HG03575 (cell line): ENCODE results near the gene TRAPPC1.
"Not testable (repeated sequence)": the region's sequence is repeated elsewhere in the genome, so short reads cannot be mapped to it uniquely, and the experiment has no call there.

ENCODE experiments used
- ATAC-seq: cut with Tn5 transposase; IDR thresholded peaks from one replicate; pipeline ENCODE4 v1.9.1; 2021; ENCODE audit not compliant: unreplicated experiment, insufficient number of reproducible peaks, low FRiP score; ENCODE audit errors: extremely low read depth

The TRAPPC1 gene

GRCh38 chr17:7931709-7932482 is at the start of gene TRAPPC1, which contains the start of gene CNTROB:
Gene TRAPPC1 (minus strand): TSS chr17:7931946. CDS start chr17:7931829, 117 bp downstream.
Gene CNTROB (plus strand): TSS chr17:7932206. CDS start chr17:7933080, 874 bp downstream.
- ATAC-seq, result peak; percentile 45

- ATAC-seq, result no peak
Measured at GRCh38 chr17:7977805-7978204, 46.1 kb upstream of the TRAPPC1 start.

- ATAC-seq, result no peak
Measured at GRCh38 chr17:7977039-7977438, 45.3 kb upstream of the TRAPPC1 start.

- ATAC-seq, result no peak
Measured at GRCh38 chr17:7974638-7975131, 42.9 kb upstream of the TRAPPC1 start.

GRCh38 chr17:7972131-7972785 is 40.5 kb upstream of the TRAPPC1 start:
- ATAC-seq, result no peak

GRCh38 chr17:7971651-7972050 is 39.9 kb upstream of the TRAPPC1 start:
- ATAC-seq, result no peak

- no peak for ATAC-seq
Measured at GRCh38 chr17:7969433-7969832, 37.7 kb upstream of the TRAPPC1 start.

- ATAC-seq, result no peak
Measured at GRCh38 chr17:7967751-7968150, 36.0 kb upstream of the TRAPPC1 start.

- no peak for ATAC-seq
Measured at GRCh38 chr17:7961421-7961820, 29.7 kb upstream of the TRAPPC1 start.

- no peak for ATAC-seq
Measured at GRCh38 chr17:7959503-7960253, 27.9 kb upstream of the TRAPPC1 start.

- ATAC-seq, result no peak
Measured at GRCh38 chr17:7956228-7956965, 24.7 kb upstream of the TRAPPC1 start.

- ATAC-seq, result no peak
Measured at GRCh38 chr17:7955414-7956227, 23.9 kb upstream of the TRAPPC1 start.

GRCh38 chr17:7953266-7953665 is 21.5 kb upstream of the TRAPPC1 start:
- ATAC-seq, result not testable (repeated sequence)

GRCh38 chr17:7951143-7951792 is 19.5 kb upstream of the TRAPPC1 start:
- no peak for ATAC-seq

GRCh38 chr17:7950578-7950977 is 18.8 kb upstream of the TRAPPC1 start:
- no peak for ATAC-seq

- no peak for ATAC-seq
Measured at GRCh38 chr17:7947651-7948050, 15.9 kb upstream of the TRAPPC1 start.

- ATAC-seq, result no peak
Measured at GRCh38 chr17:7946441-7946840, 14.7 kb upstream of the TRAPPC1 start.

GRCh38 chr17:7945651-7946050 is 13.9 kb upstream of the TRAPPC1 start:
- no peak for ATAC-seq
